ENCODE data around the gene VRK3.
A peak's percentile ranks its signal among the peaks of the same experiment; 100 is the strongest.
"Not testable (repeated sequence)": the region's sequence is repeated elsewhere in the genome, so short reads cannot be mapped to it uniquely, and the experiment has no call there.

The VRK3 gene

GRCh38 chr19:49953416-49953815 lies 71.8 kb downstream of the VRK3 start:
- no peak for DNase-seq

DNA sequence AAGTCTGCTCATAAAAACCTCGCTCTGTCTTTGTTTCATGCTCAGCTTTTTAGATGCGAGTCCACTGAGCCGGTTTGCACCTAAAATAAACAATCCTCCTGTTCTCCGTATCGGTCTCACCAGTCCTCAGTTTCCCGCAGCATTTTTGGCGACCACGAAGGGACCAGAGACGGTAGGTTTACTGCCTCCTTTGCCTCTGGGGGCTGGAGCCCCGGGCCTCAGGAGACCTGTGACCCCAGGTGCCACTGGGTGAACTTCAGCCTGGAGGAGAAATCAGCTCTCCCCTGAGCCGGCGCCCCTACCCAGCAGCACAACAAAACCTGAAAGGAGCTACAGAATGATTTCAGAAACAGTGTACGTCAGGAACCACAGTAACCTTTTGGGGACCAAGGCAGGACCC lies 72.3 kb downstream of the VRK3 start:
- no peak for DNase-seq

GRCh38 chr19:49952479-49952836 lies 72.7 kb downstream of the VRK3 start:
- no peak for DNase-seq

- DNase-seq: no peak
Observed at GRCh38 chr19:49951806-49952478, 73.2 kb downstream of the VRK3 start.

DNA sequence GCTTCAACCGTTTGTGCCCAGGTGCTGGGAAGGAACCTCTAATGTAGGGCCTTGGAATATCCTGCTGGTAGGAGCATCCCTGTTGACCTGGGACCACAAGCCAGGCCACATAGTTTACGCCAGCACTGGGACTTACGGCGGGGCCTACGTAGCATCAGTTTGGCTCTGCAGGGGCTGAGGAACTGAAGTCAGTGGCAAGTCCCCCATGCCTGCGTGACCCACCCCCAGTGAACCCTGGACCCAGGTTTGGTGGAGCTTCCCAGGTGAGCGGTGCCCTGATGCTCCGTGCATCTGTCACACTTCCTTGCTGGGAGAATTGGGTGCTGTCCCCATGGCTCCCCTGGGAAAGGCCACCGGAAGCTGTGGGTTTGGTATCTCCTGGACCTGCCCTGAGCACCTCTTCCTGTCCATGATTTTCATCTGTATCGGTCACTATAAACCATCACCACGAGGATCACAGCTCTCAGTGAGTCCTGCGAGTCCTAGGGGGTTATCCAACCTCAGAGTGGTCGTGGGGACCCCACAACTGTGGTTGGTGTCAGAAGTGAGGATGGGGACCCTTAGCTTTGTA lies 74.1 kb downstream of the VRK3 start:
- no peak for DNase-seq

DNA sequence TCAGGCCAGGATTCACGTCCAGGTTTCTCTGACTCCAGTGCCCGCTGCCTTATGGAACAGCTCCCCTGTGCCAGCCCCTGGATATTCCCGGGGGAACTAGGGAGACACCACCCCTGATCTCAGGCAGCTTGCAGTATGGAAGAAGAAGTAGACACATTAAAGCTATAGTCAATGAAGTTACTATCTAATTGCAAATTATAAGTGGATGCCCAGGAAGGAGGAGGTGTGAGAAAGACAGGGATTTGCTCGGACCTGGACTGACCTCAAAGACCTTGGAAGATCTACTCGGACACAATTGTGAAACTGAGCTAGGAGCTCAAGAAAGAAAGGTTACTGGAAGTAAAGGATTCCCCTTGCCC lies 74.6 kb downstream of the VRK3 start:
- DNase-seq: no peak

- no peak for DNase-seq
Observed at GRCh38 chr19:49949742-49950589, 75.2 kb downstream of the VRK3 start.

GRCh38 chr19:49946415-49946814 lies 78.8 kb downstream of the VRK3 start:
- DNase-seq: no peak

DNA sequence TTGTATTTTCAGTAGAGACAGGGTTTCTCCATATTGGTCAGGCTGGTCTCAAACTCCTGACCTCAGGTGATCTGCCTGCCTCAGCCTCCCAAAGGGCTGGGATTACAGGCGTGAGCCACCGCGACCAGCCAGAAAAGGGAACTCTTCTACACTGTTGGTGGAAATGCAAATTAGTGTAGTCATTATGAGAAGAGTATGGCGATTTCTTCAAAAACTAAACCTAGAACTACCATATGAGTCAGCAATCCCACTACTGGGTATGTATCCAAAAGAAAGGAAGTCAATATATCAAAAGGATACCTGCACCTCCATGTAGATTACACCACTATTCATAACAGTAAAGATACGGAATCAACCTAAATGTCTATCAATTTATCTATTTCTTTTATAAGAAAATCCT lies 80.6 kb downstream of the VRK3 start:
- not testable (repeated sequence) for DNase-seq

- no peak for DNase-seq
Observed at GRCh38 chr19:49940482-49940791, 84.7 kb downstream of the VRK3 start.

DNA sequence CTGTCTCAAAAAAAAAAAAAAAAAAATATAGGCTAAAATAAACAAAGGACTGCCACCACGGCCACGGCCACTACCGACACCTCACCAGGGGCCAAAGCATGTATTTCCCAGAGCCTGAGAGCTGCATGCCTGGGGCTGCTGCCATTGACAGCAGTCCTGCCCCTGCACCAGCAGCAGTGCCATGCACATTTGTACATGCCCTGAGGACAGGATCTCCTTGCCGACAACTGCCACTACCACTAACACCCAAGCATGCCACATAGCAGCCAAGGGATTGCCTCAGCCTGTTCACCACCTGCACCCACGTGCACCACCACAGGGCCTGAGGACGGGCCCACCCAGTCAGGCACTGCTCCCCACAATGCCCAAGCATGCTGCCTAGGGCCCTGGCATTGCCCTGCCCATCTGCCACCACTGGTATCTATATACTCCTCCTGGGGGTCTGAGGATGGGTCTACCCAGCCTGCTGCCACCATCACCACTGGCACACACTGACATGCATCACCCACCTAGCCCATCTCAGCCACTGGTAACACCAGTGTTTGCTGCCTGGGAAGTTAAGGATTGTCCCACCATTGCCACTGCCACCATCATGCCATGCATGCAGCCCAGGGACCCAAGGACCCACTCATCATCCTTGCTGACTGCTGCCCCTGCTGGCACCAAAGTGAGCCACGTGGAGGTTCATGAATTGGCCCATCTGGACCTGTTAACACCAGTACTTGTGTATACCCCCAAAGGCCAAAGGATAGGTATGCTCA lies 85.3 kb downstream of the VRK3 start:
- no peak for DNase-seq

GRCh38 chr19:49938662-49939061 lies 86.5 kb downstream of the VRK3 start:
- DNase-seq: no peak

DNA sequence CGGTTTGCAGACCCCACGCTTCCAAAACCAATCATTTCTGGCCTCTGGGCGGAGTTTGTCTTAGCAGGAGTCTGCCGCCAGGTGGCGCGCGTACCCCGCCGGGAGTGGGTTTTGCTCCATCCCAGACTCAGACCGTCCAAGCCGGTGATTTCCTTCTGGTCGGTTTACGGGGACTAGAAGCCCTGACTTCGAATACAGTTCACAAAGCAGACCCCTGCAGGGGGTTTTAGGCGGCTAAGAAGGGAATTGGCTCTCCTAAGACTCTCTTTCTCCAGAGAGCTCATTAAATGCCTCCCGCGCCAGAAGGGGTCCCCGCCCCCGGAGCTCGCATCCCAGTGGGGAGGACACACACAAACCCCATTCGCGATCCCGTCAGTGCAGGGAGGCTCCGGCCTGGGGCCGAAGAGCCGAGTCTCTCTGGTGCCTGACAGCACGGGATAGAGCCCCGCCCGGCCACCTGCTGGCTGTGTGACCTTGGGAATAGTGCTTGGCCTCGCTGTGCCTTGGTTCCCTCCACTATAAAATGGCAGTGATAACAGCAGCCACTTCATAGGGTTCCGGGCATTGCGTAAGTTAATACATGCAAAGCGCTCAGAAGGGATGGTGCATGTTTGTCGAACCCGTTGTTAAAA lies 87.3 kb downstream of the VRK3 start:
- peak; percentile 89 for DNase-seq

GRCh38 chr19:49936549-49936948 lies 88.6 kb downstream of the VRK3 start:
- no peak for DNase-seq

DNA sequence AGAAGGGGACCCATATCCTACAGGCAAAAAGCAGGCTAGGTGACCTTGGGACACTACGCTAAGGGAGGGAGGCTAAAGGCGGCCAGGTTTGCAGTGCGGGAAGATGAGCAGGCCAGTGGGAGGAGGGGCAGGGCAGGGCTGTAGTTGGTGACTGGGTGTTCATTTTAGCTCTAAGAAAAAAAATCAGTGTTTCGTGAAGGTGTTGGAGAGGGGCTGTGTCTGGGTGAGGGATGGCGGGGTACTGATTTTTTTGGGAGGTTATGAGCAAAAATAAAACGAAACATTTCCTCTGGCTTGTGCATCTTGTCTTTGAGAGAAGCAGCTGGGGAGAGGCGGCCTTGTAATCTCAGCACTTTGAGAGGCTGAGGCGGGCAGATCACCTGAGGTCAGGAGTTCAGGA lies 91.5 kb downstream of the VRK3 start:
- no peak for DNase-seq

DNA sequence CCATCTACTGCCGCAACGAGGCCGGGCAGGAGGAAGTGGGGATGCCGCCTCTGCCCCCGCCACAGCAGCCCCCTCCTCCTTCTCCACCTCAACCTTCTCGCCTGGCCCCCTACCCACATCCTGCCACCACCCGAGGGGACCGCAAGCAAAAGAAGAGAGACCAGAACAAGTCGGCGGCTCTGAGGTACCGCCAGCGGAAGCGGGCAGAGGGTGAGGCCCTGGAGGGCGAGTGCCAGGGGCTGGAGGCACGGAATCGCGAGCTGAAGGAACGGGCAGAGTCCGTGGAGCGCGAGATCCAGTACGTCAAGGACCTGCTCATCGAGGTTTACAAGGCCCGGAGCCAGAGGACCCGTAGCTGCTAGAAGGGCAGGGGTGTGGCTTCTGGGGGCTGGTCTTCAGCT lies 92.4 kb downstream of the VRK3 start:
- no peak for DNase-seq

DNA sequence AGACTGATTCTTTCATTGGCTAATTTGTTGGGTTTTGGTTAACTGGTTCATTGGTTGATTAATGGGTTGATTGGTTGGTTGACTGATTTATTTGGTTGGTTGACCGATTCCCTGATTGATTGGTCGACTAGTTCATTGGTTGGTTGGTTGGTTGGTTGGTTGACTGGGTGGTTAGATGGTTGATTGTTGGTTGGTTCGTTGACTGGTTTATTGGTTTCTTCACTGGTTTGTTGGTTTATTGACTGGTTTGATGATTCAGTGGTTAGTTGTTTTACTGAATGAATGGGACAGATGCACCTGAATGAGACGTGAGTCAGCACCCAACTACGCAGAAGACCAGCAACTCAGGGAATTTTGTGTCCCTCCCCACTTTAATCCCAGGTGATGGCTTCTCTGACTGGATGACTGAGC lies 93.1 kb downstream of the VRK3 start:
- no peak for DNase-seq

- no peak for DNase-seq
Observed at GRCh38 chr19:49931293-49932040, 93.7 kb downstream of the VRK3 start.

GRCh38 chr19:49930483-49931011 lies 94.6 kb downstream of the VRK3 start:
- DNase-seq: no peak

GRCh38 chr19:49929611-49930482 lies 95.3 kb downstream of the VRK3 start:
- DNase-seq: peak; percentile 93

GRCh38 chr19:49929121-49929610 lies 96.0 kb downstream of the VRK3 start, which contains the start of the genes ATF5 and NUP62:
Gene ATF5 (plus strand): TSS chr19:49929205. CDS start chr19:49930851, 1,646 bp downstream.
Gene NUP62 (minus strand): TSS chr19:49929504. CDS start chr19:49909807, 19,697 bp downstream.
- DNase-seq: peak; percentile 95
